Ishikawa (cell line): Measurements from ENCODE around the gene RBP7.

Source experiments
- CREB1 ChIP-seq: IDR thresholded peaks from 2 replicates; pipeline ENCODE4 v1.6.1; 2012; ENCODE audit warnings: low read depth
- EGR1 ChIP-seq: IDR thresholded peaks from 2 replicates; pipeline ENCODE4 v1.6.1; 2012
- FOXM1 ChIP-seq: IDR thresholded peaks from 2 replicates; pipeline ENCODE4 v1.6.1; 2012; ENCODE audit warnings: low read depth, borderline replicate concordance
- RAD21 ChIP-seq: IDR thresholded peaks from 2 replicates; pipeline ENCODE4 v1.6.1; 2012; ENCODE audit warnings: low read depth
- YY1 ChIP-seq: IDR thresholded peaks from 2 replicates; pipeline ENCODE4 v1.6.1; 2012; ENCODE audit warnings: low read depth

DNA sequence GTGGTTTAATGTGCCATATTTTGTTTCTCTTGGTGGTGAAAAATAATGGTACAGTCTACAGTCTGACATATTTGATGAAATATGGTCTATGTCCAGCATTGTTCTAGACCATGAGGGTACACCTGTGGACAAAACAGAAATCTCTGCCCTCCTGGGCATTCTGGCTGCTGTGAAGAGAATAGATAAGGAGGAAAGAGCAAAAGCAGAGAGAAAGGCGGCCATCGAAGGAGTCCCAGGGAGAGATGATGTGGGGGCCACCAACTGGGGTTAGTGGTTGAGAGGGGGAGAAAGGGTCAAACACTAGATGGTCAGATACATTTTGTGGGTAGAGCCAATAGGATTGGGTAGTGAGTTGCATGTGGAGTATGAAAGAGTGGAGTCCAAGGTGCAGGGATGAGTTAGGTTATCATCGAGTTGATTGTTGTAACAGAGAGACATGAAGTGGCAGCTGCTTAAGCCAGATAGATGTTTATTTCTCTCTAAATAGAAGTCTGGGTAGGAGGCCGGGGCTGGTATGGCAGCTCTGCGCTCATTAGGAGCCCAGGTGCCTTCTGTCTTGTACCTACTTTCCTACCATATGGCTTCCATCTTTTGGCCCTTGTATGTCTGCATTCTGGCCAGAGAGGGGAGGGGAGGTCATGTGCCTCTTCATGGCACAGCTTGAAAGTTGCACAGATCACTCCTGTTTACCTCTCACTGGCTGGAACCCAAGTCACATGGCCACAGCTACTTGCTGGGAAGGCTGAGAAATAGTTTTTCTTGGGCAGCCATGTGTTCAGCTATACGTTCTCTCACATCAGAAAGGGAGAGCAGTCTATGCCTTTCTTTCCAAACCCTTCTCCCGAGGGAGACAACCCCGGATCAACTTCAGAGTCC is 48.7 kb downstream of the RBP7 start:
- TF ChIP-seq RAD21 (no peak), FOXM1 (no peak), CREB1 (no peak), YY1 (no peak), EGR1 (no peak)
